ENCODE data around the gene FMN1. TPM values are rescaled to one million over a fixed set of nuclear protein-coding genes. Genes with fewer than 3 reads are reported as not detected.

FMN1 gene
- total RNA-seq, 2 experiments from 2014 or later: not detected

DNA sequence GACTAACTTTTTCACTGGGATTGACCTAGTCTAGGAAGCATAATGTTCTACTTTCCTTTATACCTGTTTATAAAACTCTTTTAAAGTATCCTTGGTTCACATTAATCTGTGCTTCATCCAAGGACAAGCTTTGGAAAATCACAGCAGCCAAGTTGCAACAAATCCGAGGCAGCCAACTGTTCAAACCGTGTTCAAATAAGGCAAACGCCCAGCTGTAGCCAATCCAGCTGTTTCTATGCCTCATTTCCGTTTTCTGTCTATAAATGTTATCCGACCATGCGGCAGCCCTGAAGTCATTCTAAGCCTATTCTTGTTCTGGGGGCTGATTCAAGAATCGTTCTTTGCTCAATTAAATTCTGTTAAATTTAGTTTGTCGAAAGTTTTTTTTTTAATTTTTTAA lies 78.3 kb downstream of the FMN1 start:
- H3K4me1 Mint-ChIP-seq: no peaks in the 10 kb centered on the region
- H3K4me3 Mint-ChIP-seq: no peak overlapping the region
- ATAC-seq (no peak), DNase-seq (no peak)
- peaks cover 2% of the 10 kb centered on the region for H3K27me3 Mint-ChIP-seq
- no peak overlapping the region for H3K27ac Mint-ChIP-seq
- CTCF ChIA-PET: interaction anchor here (1.4 kb wide), 1 partner anchor 29 kb away, joined by 3 read pairs; no protein-coding TSS in a partner anchor
- no peaks in the 10 kb centered on the region for H3K36me3 Mint-ChIP-seq
- H3K9me3 Mint-ChIP-seq (ENCODE audit: low read depth): peaks cover 2% of the 10 kb centered on the region

GRCh38 chr15:33115191-33115861 lies 79.2 kb downstream of the FMN1 start:
- DNase-seq: no peak
- no peak overlapping the region for H3K4me3 Mint-ChIP-seq
- H3K36me3 Mint-ChIP-seq: no peaks in the 10 kb centered on the region
- H3K27me3 Mint-ChIP-seq: peaks cover 2% of the 10 kb centered on the region
- CTCF ChIA-PET: interaction anchor here (1.4 kb wide), 1 partner anchor 29 kb away, joined by 3 read pairs; no protein-coding TSS in a partner anchor
- H3K4me1 Mint-ChIP-seq: no peaks in the 10 kb centered on the region
- no peak for ATAC-seq
- H3K27ac Mint-ChIP-seq: no peak overlapping the region
- no peaks in the 10 kb centered on the region for H3K9me3 Mint-ChIP-seq (ENCODE audit: low read depth)

DNA sequence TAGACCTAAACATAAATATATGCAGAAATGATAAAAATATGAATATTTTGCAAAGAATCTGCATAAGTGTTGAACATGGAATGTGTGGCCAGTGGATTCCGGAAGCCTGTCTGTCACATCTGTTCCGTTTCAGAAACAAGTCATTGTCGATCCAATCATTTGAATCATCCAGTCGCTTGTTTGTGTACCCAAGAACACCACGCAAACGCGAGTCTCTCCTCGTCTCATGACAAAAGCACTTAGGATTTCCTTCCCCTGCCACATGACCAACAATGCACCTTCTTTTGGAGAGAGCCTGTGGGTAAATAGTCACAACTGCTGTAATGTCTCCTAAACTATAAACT lies 80.2 kb downstream of the FMN1 start:
- no peak overlapping the region for H3K27ac Mint-ChIP-seq
- no peak overlapping the region for H3K4me3 Mint-ChIP-seq
- no peaks in the 10 kb centered on the region for H3K36me3 Mint-ChIP-seq
- CTCF ChIA-PET: no interaction called here
- H3K27me3 Mint-ChIP-seq: peaks cover 5% of the 10 kb centered on the region
- no peak for DNase-seq
- H3K4me1 Mint-ChIP-seq: no peaks in the 10 kb centered on the region
- peaks cover 3% of the 10 kb centered on the region for H3K9me3 Mint-ChIP-seq (ENCODE audit: low read depth)
- ATAC-seq: no peak

GRCh38 chr15:33113666-33114373 lies 80.7 kb downstream of the FMN1 start:
- ATAC-seq (no peak), DNase-seq (no peak)
- CTCF ChIA-PET: no interaction called here
- no peaks in the 10 kb centered on the region for H3K36me3 Mint-ChIP-seq
- no peak overlapping the region for H3K27ac Mint-ChIP-seq
- no peaks in the 10 kb centered on the region for H3K4me1 Mint-ChIP-seq
- H3K27me3 Mint-ChIP-seq: peaks cover 5% of the 10 kb centered on the region
- H3K4me3 Mint-ChIP-seq: no peak overlapping the region
- peaks cover 3% of the 10 kb centered on the region for H3K9me3 Mint-ChIP-seq (ENCODE audit: low read depth)

- Mint-ChIP-seq H3K36me3 (no peaks in the 10 kb centered on the region), H3K27me3 (peaks cover 5% of the 10 kb centered on the region), H3K4me3 (no peak overlapping the region), H3K4me1 (no peaks in the 10 kb centered on the region), H3K9me3 (ENCODE audit: low read depth) (peaks cover 3% of the 10 kb centered on the region), H3K27ac (no peak overlapping the region)
- ATAC-seq (no peak), DNase-seq (no peak)
- CTCF ChIA-PET: no interaction called here
Observed at GRCh38 chr15:33112541-33113105, 81.9 kb downstream of the FMN1 start.

DNA sequence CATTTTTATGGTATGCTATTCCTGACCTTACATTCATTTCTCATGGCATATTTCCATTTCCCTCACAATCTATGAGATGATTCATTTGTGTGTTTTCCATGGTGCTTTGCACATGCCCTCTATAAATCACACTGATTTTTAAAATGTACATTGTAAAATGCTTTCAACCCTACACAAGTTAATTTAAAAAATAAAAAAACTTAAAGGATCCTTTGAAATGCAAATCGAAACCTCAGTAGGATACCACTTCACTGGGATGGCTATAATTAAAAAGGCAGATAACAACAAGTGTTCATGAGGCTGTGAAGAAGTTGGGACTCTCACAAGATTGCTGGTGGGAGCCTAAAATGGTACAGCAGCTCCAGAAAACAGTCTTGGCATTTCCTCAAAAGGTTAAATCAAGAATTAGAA lies 83.5 kb downstream of the FMN1 start:
- H3K27ac Mint-ChIP-seq: no peak overlapping the region
- H3K4me3 Mint-ChIP-seq: no peak overlapping the region
- no peak for DNase-seq
- no peaks in the 10 kb centered on the region for H3K36me3 Mint-ChIP-seq
- H3K27me3 Mint-ChIP-seq: peaks cover 8% of the 10 kb centered on the region
- no peak for ATAC-seq
- CTCF ChIA-PET: no interaction called here
- H3K4me1 Mint-ChIP-seq: no peaks in the 10 kb centered on the region
- H3K9me3 Mint-ChIP-seq (ENCODE audit: low read depth): peaks cover 3% of the 10 kb centered on the region

DNA sequence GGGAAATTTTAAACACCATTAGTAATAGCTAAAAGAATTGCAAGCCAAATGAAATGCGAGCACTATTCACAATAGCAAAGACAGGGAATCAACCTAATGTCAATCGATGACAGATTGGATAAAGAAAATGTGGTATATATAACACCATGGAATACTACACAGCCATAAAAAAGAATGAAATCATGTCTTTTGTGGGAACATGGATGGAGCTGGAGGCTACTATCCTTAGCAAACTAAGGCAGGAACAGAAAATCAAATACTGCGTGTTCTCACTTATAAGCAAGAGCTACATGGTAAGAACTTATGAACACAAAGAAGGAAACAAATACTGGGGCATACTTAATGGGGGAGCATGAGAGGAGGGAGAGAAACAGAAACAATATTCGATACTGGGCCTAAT lies 85.2 kb downstream of the FMN1 start:
- Mint-ChIP-seq H3K36me3 (no peaks in the 10 kb centered on the region), H3K27ac (no peak overlapping the region), H3K27me3 (peaks cover 8% of the 10 kb centered on the region), H3K4me1 (peaks cover 2% of the 10 kb centered on the region), H3K9me3 (ENCODE audit: low read depth) (peaks cover 3% of the 10 kb centered on the region), H3K4me3 (no peak overlapping the region)
- DNase-seq (no peak), ATAC-seq (no peak)
- CTCF ChIA-PET: no interaction called here

- H3K27me3 Mint-ChIP-seq: peaks cover 8% of the 10 kb centered on the region
- peaks cover 3% of the 10 kb centered on the region for H3K9me3 Mint-ChIP-seq (ENCODE audit: low read depth)
- CTCF ChIA-PET: no interaction called here
- H3K27ac Mint-ChIP-seq: no peak overlapping the region
- ATAC-seq: no peak
- H3K4me1 Mint-ChIP-seq: peaks cover 3% of the 10 kb centered on the region
- no peak overlapping the region for H3K4me3 Mint-ChIP-seq
- H3K36me3 Mint-ChIP-seq: no peaks in the 10 kb centered on the region
- DNase-seq: no peak
Observed at GRCh38 chr15:33108518-33108917, 86.0 kb downstream of the FMN1 start.

DNA sequence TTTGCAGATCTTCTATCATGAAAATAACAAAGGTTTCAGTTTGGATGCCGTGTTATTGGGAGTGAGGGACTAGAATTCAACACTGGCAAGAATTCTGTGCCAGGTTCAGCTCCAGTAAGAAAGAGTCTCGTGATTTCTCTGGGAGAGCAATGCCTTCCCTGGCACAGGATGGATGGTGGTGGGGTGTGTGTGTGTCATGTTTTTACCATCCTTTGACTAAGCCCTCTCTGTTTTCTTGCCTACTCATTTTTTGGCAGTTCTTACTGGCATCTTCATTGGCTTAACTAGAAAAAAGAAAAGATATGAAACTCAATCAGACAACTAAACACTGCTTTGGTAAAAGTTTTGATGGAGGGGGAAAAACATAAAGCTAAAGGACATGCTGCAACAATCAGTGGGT lies 86.6 kb downstream of the FMN1 start:
- Mint-ChIP-seq H3K27ac (no peak overlapping the region), H3K4me1 (peaks cover 3% of the 10 kb centered on the region), H3K27me3 (peaks cover 8% of the 10 kb centered on the region), H3K36me3 (no peaks in the 10 kb centered on the region), H3K9me3 (ENCODE audit: low read depth) (peaks cover 3% of the 10 kb centered on the region), H3K4me3 (no peak overlapping the region)
- no peak for ATAC-seq
- CTCF ChIA-PET: no interaction called here
- no peak for DNase-seq

DNA sequence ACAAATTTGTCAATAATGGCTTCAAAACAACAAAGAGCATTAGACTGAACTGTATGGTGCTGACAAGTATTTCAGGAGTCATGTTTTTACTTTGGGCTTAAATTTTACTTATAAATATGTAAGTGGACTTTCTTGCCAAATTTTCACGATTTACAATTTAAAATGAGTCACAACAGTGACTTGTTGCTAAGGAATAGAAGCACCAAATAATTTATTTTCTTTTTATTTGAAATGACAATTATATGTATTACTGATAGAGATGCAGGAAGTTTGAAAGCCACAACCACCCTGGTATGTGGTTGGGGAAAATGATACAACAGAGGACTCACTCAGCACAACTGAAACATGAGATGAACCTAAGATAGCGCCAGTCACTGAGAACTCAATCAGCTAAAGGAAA lies 90.3 kb downstream of the FMN1 start:
- H3K4me3 Mint-ChIP-seq: no peak overlapping the region
- CTCF ChIA-PET: interaction anchor here (0.8 kb wide), 1 partner anchor 28 kb away, joined by 3 read pairs; no protein-coding TSS in a partner anchor
- no peak for ATAC-seq
- peak; percentile 43 for DNase-seq
- no peaks in the 10 kb centered on the region for H3K36me3 Mint-ChIP-seq
- peaks cover 3% of the 10 kb centered on the region for H3K27me3 Mint-ChIP-seq
- no peak overlapping the region for H3K27ac Mint-ChIP-seq
- H3K9me3 Mint-ChIP-seq (ENCODE audit: low read depth): no peaks in the 10 kb centered on the region
- H3K4me1 Mint-ChIP-seq: peaks cover 3% of the 10 kb centered on the region

GRCh38 chr15:33101036-33101435 lies 93.5 kb downstream of the FMN1 start:
- H3K9me3 Mint-ChIP-seq (ENCODE audit: low read depth): no peaks in the 10 kb centered on the region
- peaks cover 3% of the 10 kb centered on the region for H3K4me1 Mint-ChIP-seq
- DNase-seq: no peak
- H3K4me3 Mint-ChIP-seq: no peak overlapping the region
- H3K27me3 Mint-ChIP-seq: no peaks in the 10 kb centered on the region
- CTCF ChIA-PET: no interaction called here
- no peak overlapping the region for H3K27ac Mint-ChIP-seq
- no peak for ATAC-seq
- H3K36me3 Mint-ChIP-seq: no peaks in the 10 kb centered on the region

GRCh38 chr15:33100314-33100713 lies 94.2 kb downstream of the FMN1 start:
- Mint-ChIP-seq H3K27me3 (no peaks in the 10 kb centered on the region), H3K4me3 (no peak overlapping the region), H3K36me3 (no peaks in the 10 kb centered on the region), H3K9me3 (ENCODE audit: low read depth) (no peaks in the 10 kb centered on the region), H3K27ac (no peak overlapping the region), H3K4me1 (peaks cover 3% of the 10 kb centered on the region)
- CTCF ChIA-PET: no interaction called here
- DNase-seq (no peak), ATAC-seq (no peak)

DNA sequence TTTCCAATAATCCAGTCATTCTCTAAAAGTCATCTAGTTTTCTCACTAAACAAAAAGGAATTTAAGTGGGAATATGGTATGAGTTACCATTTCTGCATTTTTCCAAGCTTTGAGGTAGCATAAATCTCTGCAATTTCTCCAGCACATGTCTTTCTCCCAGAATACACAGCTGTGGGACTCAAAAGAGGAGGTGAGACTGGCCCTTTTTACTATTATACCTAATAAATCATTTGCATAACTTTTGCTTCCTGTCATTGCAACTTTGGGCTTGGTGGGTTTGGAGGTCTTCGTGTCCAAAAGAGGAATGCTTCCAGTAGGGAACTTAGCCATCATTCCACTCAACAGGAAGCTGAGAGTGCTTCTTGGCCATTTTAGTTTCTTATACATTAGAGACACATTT lies 94.8 kb downstream of the FMN1 start:
- Mint-ChIP-seq H3K27ac (no peak overlapping the region), H3K27me3 (no peaks in the 10 kb centered on the region), H3K9me3 (ENCODE audit: low read depth) (no peaks in the 10 kb centered on the region), H3K4me1 (peaks cover 3% of the 10 kb centered on the region), H3K4me3 (no peak overlapping the region), H3K36me3 (no peaks in the 10 kb centered on the region)
- DNase-seq (no peak), ATAC-seq (no peak)
- CTCF ChIA-PET: no interaction called here

GRCh38 chr15:33099213-33099612 lies 95.3 kb downstream of the FMN1 start:
- DNase-seq (no peak), ATAC-seq (no peak)
- Mint-ChIP-seq H3K27ac (no peak overlapping the region), H3K4me1 (no peaks in the 10 kb centered on the region), H3K36me3 (no peaks in the 10 kb centered on the region), H3K27me3 (no peaks in the 10 kb centered on the region), H3K4me3 (no peak overlapping the region), H3K9me3 (ENCODE audit: low read depth) (no peaks in the 10 kb centered on the region)
- CTCF ChIA-PET: no interaction called here

Data from activated CD8-positive, alpha-beta memory T cell treated with anti-CD3 and anti-CD28 coated beads, Interleukin-2, amount 10 ng/mL, durations not matched to agents 7 days and 5 days (primary cell).